HG02870 (cell line): Measurements from ENCODE around the gene NAV1.
"Not testable (repeated sequence)": the region's sequence is repeated elsewhere in the genome, so short reads cannot be mapped to it uniquely, and the experiment has no call there.

Source experiments
- ATAC-seq: cut with Tn5 transposase; IDR thresholded peaks from one replicate; pipeline ENCODE4 v1.9.1; 2021; ENCODE audit warnings: mild to moderate bottlenecking, moderate library complexity; ENCODE audit not compliant: unreplicated experiment

Gene NAV1

DNA sequence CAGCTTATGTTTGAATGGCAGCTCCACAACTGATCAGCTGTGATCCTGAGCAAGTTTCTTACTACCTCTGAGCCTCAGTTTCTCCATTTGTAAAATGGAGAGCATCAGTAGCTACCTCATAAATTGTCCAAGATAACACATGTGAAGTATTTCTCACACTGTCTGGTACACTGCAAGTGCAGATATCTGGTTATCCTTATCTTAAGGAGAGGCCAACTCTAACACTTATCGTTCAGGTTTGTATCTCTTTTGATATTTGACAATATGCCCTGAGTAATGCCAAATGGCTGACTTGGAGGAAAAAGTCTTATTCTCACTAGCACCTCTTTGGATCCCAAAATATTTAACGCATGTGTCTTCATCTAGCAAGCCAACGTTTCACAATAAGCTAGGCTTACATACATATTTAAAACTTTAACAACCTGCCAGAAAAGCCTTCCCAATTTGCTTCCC is 34.7 kb upstream of the NAV1 start:
- ATAC-seq = no peak

DNA sequence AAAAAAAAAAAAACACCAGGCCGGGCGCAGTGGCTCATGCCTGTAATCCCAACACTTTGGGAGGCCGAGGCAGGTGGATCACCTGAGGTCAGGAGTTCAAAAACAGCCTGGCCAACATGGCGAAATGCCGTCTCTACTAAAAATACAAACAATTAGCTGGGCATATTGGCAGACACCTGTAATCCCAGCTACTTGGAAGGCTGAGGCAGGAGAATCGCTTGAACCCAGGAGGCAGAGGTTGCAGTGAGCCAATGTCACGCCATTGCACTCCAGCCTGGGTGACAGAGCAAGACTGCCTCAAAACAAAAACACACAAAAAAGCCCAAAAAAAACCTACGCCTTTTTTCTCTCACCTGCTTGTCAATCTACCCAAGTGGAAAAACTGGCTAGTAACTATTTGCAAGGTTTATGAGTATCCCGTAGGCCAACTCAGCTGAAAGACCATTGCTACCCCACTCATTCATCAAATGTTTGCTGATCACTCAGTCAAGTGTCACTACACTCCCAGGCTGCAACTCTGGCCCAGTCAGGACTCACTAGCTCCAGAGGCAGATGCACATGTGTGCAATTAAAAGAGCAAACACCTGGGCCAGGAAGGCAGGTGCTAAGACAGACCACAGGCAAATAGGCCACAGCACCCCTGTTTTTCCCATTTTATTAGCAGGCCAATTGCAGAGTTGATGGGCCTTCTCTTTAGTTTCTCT is 34.0 kb upstream of the NAV1 start:
- no peak for ATAC-seq

DNA sequence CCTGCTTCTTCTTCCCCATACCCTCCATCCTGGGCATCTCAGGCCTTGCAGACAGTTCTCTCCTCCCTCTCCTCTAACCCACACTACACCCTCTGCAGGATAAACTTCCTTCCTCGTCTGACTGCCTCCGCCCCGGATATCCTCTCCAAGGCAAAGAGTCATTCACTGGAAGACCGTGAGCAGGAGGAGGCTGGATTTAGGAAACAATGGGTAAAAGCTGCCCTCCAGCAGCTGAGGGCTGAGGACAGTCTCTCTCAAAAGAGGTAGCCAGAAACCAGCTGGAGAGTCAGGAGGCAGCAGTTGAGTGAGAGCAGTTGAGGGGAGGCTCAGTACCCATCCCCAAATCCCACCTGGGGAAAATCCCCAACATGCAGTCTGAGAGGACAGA is 33.4 kb upstream of the NAV1 start:
- no peak for ATAC-seq

DNA sequence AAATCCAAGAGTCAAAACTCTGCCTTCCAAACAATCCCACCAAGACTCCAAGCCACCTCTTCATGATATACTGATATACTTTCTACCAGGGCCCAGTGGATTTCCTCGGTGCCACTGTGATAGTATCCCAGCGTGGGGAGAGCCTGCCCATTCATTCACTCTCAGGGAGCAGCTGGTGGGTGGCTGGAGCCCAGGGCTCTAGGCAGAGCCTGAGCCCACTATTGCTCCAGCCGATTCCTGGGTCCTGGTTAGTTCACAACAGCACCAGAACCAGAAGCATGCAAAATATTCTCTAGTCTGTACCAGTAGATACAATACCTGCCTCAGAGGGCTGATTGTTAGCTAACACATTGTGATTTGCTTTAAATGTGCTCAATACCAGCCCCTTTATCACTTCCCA is 32.8 kb upstream of the NAV1 start:
- no peak for ATAC-seq

DNA sequence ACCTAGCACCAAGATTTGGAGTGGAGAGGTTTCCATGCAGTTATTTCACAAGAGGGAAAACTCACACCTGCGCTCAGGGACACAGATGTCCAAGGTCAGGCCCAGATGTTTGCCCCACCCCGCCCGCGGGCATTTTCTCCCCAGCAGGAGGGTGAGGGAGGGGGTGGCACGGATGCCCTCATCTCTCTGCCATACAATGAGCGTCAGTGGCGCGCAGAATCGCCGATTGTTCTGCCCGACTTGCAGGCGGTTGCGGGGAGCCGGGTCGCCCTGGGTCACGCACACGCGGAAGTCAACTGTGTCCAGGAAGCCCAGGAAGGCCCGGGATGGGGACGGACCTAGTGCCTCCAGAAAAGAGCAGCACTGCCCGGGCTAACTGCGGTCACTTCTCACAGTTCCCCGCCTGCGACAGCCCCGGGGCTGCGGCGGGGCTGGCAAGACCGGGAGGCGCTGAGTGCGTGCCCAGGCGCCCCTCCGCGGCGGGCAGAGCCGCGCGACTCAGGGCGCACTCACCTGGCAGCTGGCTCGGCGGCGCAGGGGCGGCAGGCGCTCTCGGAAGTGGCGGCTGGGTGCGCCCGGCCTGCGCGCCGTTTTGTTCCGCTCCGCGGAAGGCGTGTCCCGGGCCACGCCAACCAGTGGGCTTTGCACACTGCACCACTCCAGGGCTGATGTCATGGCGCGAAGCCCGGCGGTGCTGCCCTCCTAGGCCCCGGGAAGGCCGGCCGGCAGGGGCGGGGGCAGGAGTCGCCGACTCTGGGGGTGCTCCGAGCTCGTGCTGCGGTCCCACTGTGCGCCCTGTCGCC is 32.2 kb upstream of the NAV1 start, which contains the start of gene CSRP1:
CSRP1 (minus strand) TSS at position 567 of the 803 bp plus-strand sequence. CDS start 10,820 bp downstream, outside the sequence.
- ATAC-seq = peak; percentile 70

DNA sequence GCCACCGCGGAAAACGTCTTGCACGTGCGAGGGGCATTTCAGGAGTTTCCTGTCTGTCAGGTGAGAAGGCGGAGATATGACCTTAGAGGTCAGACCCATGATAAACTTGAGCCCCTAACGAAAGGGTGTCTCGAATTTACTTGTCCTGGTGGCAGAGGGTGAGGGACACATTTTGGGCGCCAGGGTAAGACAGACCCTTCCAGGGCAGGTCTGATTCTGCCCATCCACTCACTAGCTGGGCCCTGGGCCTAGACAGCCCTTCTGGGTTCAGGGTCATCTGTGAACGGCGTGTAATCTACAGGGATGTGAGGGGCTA is 31.6 kb upstream of the NAV1 start:
- ATAC-seq = no peak

DNA sequence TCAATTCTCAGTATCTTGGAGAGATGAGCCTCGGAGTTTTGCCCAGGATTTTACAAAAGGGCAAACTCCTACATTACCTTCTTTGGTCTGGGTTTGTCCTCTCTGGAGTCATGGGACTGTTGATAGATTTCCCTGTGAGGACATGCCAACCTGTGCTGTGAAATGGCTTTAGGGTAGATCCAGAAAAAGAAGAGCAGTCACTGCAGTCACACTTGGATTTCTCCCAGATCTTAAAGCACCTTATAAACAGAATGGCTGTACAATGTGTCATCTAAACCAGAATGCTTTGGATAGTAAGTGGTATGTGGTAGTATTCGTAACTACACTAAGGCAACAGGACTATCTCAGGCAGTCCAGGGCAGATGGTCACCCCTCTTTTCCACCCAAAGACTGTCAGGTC is 30.1 kb upstream of the NAV1 start:
- no peak for ATAC-seq

DNA sequence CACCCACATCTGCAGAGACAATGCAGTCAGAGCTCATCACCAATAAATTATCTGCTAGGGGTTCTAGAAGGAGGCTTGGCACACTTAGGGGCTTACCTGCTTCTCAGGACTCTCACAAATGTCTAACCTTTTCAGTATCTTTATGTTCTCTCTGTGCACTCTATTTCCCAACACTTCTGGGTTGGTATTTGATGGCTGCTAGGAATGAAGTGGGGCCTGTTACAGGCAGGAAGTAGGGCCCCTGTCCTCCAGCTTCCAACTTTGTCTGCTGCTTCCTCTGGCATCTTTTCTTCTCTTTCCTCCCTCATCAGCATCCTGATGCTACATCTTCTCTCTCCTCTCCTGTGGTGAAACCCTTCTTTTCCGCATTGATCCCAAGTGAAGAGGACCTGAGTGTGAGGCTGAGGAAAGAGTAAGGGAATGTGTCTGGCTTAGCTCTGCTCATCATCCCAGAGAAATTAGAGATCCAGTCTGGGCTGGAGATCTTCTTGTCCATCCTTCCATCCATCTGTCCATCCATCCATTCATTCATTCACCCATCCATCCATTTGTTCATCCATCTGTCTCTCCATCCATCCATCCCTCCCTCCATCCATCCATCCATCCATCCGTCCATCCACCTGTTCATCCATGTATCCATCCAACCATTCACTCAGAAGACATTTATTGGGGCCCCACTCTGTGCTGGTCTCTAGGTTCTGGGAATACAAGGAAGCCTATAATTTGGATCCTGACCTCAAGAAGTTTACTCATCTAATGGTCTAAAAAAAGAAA is 29.1 kb upstream of the NAV1 start:
- no peak for ATAC-seq

DNA sequence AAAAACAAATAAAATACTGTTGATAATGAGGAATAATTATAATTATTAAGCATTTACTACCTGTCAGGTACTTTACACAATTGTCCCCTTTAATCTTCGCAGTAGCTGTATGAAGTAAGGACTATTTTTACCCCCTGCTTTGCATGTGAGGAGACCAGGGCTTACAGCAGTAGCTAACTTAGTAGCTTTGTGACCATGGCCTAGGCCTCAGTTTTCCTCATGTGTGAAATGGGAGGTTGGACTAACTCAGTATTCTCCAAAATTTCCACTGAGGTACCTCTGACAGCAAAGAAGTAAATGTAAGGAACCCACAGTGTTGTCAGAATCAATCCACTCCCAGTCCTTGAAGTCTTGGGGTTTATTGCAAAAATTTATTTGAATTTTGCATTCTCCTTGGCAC is 28.2 kb upstream of the NAV1 start:
- ATAC-seq = no peak

DNA sequence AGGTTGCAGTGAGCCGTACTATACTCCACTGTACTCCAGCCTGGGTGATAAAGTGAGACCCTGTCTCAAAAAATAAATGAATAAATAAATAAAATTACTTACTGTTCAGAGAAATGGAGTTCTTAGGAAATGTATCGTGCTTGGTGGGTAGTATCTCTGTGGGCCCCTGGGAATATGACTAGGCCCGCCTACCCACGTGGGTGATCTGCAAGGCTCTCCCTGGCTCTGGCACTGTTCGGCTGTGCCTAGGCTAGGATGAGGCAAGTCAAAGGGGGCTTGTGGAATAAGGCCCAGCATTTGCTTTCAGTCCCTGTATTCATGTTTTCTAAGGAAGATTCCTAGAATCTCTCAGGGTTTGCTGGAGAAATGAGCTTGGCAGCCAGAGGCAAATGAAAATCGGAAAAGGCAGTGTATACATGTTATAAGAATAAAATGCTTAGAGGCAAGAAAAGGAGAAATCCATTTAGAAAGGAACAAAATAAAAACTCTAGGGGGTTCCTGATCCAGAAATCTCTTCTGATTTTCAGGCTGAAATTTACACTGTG is 27.5 kb upstream of the NAV1 start:
- ATAC-seq = no peak

DNA sequence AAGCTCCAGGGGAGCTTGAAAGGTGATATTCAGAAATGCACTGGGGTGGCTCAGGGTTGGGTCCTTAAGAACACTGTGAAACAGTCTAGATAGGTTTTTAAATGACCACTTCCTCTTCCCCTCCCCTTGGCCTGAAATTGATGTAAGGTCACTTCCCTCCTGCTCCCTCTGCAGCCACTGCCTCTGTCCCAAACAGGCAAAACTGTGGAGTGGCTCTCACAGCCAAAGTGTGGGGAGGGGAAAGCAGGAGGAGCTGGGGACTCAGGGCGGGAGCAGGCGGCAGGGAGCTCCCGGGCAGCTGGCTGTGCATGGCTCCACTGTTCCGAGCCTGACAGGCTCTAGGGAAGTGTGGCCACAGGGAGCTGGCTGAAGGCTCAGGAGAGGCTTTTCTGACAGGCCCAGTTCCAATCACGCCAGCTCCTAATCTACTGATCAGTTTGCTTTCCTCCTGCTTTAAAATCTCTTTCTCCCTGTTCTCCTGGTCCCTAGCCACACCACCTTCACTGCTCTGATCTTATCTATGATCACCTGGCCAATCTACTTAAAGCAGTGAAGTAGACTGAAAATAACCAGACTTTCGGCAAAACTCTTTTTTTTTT is 26.9 kb upstream of the NAV1 start:
- ATAC-seq = peak; percentile 57

DNA sequence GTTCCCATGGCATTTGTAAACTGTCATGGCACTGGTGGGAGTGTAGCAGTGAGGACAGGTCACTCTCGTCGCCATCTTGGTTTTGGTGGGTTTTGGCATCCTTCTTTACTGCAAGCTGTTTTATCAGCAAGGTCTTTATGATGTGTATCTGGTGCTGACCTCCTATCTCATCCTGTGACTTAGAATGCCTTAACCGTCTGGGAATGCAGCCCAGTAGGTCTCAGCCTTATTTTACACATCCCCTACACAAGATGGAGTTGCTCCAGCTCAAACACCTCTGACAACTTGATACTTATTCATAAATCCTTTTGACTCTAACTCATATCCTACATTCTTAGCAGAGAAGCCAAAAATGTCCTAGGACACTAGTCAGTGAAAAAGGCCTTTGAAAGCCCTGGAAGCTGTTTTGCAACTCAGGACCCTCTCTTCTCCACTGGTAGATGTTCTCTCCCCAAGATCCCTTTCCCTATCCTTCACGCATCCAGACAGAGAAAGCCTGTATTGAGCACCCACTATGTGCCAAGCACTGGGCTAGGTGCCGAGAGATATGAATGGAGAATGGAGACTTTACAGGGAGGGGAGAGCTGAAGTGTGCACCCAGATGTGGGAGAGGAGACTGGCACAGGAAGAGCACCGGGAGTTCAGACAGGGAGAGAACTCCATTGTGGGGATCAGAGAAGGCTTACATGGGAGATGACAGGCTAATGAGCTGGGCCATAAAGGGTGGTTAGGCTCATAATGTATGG is 25.3 kb upstream of the NAV1 start:
- no peak for ATAC-seq

DNA sequence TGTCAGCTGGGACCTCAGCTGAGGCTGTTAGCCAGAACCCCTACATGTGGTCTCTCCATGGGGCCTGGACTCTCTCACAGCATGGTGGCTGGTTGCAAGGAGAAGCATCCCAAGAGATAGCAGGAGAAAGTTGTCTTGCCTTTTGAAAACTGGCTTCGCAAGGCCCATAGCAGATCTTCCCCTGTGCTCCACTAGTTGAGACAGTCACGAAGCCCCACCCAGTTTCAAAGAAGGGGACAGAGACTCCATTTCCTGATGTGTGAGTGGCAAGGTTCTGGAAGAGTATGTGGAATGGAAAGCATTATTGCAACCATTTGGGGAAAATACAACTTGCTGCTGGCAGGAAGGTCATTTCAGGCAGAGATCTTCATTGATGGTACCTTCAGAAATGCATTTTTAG is 24.5 kb upstream of the NAV1 start:
- ATAC-seq = no peak

DNA sequence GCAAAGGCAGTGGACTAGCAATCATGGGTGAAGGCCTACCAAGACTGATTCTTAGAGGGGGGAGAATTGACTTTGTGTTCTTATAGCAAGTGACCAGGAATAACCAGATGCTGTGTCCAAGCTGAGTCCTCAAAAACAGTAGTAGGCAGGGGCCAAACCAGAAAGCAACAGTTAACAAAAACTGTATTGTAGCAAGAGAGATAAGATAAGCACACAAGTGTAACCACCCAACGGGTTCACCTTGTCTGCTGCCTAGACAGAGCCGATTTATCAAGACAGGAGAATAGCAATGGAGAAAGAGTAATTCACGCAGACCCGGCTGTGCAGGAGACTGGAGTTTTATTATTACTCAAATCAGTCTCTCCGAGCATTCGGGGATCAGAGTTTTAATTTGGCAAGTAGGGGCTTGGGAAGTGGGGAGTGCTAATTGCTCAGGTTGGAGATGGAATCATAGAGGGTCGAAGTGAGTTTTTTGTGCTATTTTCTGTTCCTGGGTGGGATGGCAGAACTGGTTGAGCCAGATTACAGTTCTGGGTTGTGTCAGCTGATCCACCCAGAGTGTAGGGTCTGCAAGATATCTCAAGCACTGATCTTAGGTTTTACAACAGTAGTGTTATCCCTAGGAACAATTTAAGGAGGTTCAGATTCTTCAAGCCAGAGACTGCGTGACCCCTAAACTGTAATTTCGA is 23.7 kb upstream of the NAV1 start:
- ATAC-seq = no peak

DNA sequence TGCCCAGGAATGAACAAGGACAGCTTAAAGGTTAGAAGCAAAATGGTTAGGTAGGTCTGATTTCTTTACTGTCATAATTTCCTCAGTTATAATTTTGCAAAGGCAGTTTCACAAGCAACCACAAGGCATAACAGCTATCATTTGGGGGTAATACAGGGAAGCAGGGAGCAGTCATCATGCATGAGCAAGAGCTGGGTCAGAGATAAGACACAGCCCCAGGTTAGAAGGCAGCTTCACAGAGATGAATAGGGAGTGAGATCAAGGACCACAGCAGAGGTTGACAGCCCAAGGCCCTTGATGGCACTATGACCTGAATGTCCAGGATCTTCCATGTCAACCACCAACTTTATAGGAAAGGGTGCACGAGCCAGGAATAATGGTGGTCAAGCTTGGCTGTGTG is 23.0 kb upstream of the NAV1 start:
- no peak for ATAC-seq

DNA sequence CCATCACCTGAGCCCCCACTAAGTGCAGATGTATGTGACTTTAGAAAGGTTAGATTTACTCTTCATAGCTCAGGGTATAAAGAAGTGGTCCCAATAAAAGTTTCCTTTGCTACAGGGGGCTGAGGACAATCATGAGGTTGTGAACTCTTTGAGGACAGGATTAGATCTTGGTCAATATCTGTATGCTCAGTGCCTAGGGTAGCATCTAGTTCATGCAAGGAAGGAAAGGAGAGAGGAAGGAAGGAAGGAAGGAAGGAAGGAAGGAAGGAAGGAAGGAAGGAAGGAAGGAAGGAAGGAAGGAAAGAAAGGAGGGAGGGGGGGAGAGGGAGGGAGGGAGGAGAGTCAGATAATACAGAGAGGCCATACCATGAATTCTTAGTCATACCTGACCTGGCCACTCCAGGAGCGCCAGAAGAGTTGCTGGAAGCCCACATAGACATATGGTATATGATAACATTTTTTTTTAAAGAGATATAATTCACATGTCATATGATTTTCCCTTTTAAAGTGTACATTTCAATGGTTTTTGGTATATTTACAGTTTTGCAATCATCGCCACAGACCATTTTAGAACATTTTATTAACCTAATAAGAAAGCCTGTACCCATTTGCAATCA is 22.3 kb upstream of the NAV1 start:
- ATAC-seq = no peak

DNA sequence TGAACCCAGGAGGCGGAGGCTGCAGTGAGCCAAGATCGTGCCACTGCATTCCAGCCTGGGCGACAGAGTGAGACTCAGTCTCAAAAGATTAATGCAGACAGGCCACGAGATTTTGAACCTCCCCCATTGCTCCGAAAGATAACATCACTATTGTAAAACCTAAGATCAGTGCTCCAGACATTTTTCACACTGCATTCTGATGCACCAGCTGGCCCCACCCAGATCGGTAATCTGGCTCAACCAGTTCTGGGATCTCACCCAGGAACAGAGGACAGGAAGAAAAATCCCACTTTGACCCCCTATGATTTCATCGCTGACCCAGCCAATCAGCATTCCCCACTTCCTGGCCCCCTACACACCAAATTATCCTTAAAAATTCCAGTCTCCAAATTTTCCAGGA is 21.3 kb upstream of the NAV1 start:
- no peak for ATAC-seq

DNA sequence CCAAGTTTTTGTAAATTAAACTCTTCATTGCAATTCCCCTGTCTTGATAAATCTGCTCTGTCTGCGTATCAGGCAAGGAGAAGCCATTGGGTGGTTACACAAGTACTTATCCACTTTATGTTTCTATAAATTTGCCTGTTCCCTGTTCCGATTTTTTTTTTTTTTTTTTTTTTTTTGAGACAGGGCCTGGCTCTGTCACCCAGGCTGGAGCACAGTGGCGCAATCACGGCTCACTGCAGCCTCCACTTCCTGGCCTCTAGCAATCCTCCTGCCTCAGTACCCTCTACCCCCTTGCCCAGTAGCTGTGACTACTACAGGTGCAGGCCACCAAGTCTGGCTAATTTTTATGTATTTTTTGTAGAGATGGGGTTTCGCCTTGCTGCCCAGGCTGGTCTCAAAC is 20.9 kb upstream of the NAV1 start:
- ATAC-seq = no peak

DNA sequence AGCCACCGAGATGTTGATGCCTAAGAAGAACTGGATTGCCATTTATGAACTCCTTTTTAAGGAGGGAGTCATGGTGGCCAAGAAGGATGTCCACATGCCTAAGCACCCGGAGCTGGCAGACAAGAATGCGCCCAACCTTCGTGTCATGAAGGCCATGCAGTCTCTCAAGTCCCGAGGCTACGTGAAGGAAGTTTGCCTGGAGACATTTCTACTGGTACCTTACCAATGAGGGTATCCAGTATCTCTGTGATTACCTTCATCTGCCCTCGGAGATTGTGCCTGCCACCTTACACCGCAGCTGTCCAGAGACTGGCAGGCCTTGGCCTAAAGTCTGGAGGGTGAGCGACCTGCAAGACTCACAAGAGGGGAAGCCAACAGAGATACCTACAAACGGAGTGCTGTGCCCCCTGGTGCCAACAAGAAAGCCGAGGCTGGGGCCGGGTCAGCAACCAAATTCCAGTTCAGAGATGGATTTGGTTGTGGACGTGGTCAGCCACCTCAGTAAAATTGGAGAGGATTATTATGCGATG is 18.8 kb upstream of the NAV1 start:
- not testable (repeated sequence) for ATAC-seq
